A673 (cell line): ENCODE results near the gene CFAP46. TPM values are rescaled to one million over a fixed set of nuclear protein-coding genes. Genes with fewer than 3 reads are reported as not detected.

Source experiments
- BruUV-seq: library from RNA; stranded (reverse); fragments of 400-500 nt; replicated peaks from 2 replicates; lab custom pipeline; 2021; lab: Mats Ljungman, UMichigan
- CTCF ChIA-PET: fragments of 300-600 bp; sonication (Branson Sonifier 250); formaldehyde crosslinking; loops from one replicate; lab custom pipeline; 2022; ENCODE audit warnings: antibody characterized with exemption; lab: Charles Lee
- POLR2A ChIA-PET: fragments of 300-600 bp; sonication (Branson Sonifier 250); formaldehyde crosslinking; loops from one replicate; lab custom pipeline; 2022; ENCODE audit warnings: antibody characterized with exemption; ENCODE audit not compliant: low non-redundant PET; lab: Charles Lee
- DNase-seq: peaks from one replicate; pipeline ENCODE4 v3.0.0-alpha.2; 2015; ENCODE audit warnings: low spot score
- H3K27ac ChIP-seq: fragments of 200-600 bp; sonication (generic); 2 replicates; pipeline ENCODE4 v1.5.1; 2016; ENCODE audit warnings: mixed run types, low read depth, mild to moderate bottlenecking, mixed read lengths, antibody characterized with exemption, low read length; ENCODE audit not compliant: poor library complexity, severe bottlenecking
- H3K27me3 ChIP-seq: fragments of 200-600 bp; sonication (generic); replicated peaks from 2 replicates; pipeline ENCODE4 v1.6.1; 2017; ENCODE audit warnings: mixed run types, low read depth, mild to moderate bottlenecking, mixed read lengths, antibody characterized with exemption, low read length; ENCODE audit not compliant: insufficient read depth, poor library complexity
- H3K36me3 ChIP-seq: fragments of 200-600 bp; sonication (generic); 2 replicates; pipeline ENCODE4 v1.6.1; 2016; ENCODE audit warnings: mixed run types, mild to moderate bottlenecking, mixed read lengths, antibody characterized with exemption, low read length; ENCODE audit not compliant: insufficient read depth, poor library complexity, severe bottlenecking
- H3K4me1 ChIP-seq: fragments of 200-600 bp; sonication (generic); 2 replicates; pipeline ENCODE4 v1.6.1; 2017; ENCODE audit warnings: mixed run types, mild to moderate bottlenecking, mixed read lengths, antibody characterized with exemption, low read length; ENCODE audit not compliant: insufficient read depth, poor library complexity, severe bottlenecking
- H3K4me3 ChIP-seq: fragments of 200-600 bp; sonication (generic); 2 replicates; pipeline ENCODE4 v1.5.1; 2016; ENCODE audit warnings: low read depth, mixed run types, mild to moderate bottlenecking, mixed read lengths, low read length; ENCODE audit not compliant: poor library complexity, severe bottlenecking
- H3K9me3 ChIP-seq: fragments of 200-600 bp; sonication (generic); 2 replicates; pipeline ENCODE4 v1.6.1; 2016; ENCODE audit warnings: mixed run types, low read depth, mild to moderate bottlenecking, mixed read lengths, antibody characterized with exemption, low read length; ENCODE audit not compliant: poor library complexity, severe bottlenecking
- EZH2 ChIP-seq: fragments of 200-600 bp; sonication (generic); IDR thresholded peaks from 2 replicates; pipeline ENCODE4 v1.6.1; 2017; ENCODE audit warnings: borderline replicate concordance, low read depth, mild to moderate bottlenecking, mixed read lengths, antibody characterized with exemption, low read length; ENCODE audit not compliant: poor library complexity, severe bottlenecking
- intact Hi-C: fragments of 100-400 bp; cut with micrococcal nuclease; formaldehyde crosslinking; loops from one replicate; pipeline ENCODE4 v1.10.0; 2022; ENCODE audit not compliant: unreplicated experiment
- total RNA-seq: library from RNA; stranded (reverse); gene quantifications from 2 replicates; pipeline ENCODE4 v1.2.3, GENCODE V29; 2021
- TF ChIP-seq, protein P1 (sequence below): fragments of 300-800, 200-600 bp; sonication (generic); conservative IDR thresholded peaks from 2 replicates; pipeline ENCODE4 v1.5.1; 2017; ENCODE audit warnings: low read depth, mild to moderate bottlenecking, antibody characterized with exemption, low read length, moderate library complexity, mixed read lengths

The CFAP46 gene
- total RNA-seq, 1 experiment from 2014 or later = 1.9 TPM

DNA sequence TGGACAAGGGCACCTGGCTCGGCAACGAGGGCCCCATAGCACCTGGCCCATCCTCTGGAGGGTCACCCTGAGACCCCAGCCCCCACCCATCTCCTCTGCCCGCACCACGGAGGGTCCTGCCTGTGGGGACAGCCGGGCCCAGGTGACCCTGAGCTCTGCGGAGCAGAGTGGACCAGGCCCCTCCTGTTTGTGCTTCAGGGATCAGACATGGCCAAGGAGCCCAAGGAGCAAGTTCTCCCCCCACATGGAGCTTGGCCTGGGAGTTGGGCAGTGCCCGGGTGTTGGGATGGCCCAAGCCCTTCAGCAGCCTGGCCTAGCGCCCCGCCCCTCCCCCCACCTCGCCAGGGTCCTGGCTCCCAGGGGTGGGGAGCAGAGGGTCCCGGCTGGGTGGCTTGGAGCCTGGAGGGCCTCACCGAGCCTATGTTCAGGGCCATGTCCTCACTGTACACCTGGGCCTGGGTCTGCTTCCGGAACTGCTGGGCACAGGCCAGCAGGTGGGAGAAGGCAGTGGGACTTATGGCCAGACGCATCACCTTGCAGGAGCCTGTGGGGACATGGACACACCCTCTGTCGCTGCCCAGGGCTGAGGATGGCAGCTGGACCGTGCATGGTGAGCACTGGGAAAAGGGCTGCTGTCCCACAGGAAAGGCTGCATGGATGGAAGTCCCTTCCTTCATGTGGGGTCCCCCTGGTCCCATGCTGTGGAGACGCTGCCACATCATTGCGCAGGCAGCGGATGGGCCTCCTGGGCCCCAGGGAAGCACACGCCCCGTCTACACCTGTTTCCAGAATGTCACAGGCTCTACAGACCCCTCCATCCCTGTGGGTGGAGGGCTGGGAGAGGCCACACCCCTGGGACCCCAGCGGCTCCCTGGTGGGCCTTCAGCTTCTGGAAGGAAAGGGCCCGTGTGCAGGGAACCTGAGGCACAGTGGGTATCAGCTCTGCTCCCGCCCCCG, 107.2 kb downstream of the CFAP46 start:
- no peak for DNase-seq
- CTCF ChIA-PET = no interaction called here
- intact Hi-C loops = loop anchor here (10.0 kb wide), 2 partner anchors 180 to 290 kb away; no protein-coding TSS in a partner anchor

DNA sequence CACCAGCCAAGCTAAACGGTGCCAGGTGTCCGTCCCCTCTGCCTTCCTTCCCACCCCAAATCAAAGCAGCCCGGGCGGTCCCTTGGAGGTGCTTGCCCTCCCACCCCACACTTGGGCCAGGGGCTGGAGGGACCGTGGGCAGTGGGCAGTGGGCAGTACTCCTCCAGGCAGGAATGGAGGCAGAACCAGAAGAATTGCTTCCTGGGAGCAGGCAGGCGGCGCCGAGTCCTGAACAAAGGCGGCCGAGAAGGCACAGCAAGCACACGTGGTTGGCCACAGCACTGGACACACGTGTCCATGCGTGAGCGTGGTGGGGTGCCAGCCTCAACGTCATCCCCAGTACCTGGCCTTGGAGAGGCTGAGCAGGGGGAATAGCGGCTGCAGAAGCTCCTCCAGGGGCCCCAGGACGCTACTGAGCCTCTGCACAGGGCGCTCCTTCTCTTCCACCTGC, 108.0 kb downstream of the CFAP46 start:
- DNase-seq = no peak
- no peaks in the 10 kb centered on the region for H3K9me3 ChIP-seq
- TF ChIP-seq, protein P1, sequence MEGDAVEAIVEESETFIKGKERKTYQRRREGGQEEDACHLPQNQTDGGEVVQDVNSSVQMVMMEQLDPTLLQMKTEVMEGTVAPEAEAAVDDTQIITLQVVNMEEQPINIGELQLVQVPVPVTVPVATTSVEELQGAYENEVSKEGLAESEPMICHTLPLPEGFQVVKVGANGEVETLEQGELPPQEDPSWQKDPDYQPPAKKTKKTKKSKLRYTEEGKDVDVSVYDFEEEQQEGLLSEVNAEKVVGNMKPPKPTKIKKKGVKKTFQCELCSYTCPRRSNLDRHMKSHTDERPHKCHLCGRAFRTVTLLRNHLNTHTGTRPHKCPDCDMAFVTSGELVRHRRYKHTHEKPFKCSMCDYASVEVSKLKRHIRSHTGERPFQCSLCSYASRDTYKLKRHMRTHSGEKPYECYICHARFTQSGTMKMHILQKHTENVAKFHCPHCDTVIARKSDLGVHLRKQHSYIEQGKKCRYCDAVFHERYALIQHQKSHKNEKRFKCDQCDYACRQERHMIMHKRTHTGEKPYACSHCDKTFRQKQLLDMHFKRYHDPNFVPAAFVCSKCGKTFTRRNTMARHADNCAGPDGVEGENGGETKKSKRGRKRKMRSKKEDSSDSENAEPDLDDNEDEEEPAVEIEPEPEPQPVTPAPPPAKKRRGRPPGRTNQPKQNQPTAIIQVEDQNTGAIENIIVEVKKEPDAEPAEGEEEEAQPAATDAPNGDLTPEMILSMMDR = no peak
- TF ChIP-seq EZH2 = no peak
- H3K36me3 ChIP-seq = no peaks in the 10 kb centered on the region
- H3K4me1 ChIP-seq = no peaks in the 10 kb centered on the region
- no peak overlapping the region for H3K27ac ChIP-seq
- no TSS peak for BruUV-seq
- POLR2A ChIA-PET = no interaction called here
- peaks cover 59% of the 10 kb centered on the region for H3K27me3 ChIP-seq
- intact Hi-C loops = loop anchor here (10.0 kb wide), 2 partner anchors 180 to 290 kb away; no protein-coding TSS in a partner anchor
- H3K4me3 ChIP-seq = no peak overlapping the region
- CTCF ChIA-PET = no interaction called here

More for the DNA sequence above, 107.2 kb downstream of the CFAP46 start:
- no peaks in the 10 kb centered on the region for H3K4me1 ChIP-seq
- no peak overlapping the region for H3K27ac ChIP-seq
- no TSS peak for BruUV-seq
- POLR2A ChIA-PET = no interaction called here
- H3K9me3 ChIP-seq = no peaks in the 10 kb centered on the region
- H3K27me3 ChIP-seq = peaks cover 60% of the 10 kb centered on the region
- TF ChIP-seq EZH2 = no peak
- TF ChIP-seq, protein P1 = no peak
- no peaks in the 10 kb centered on the region for H3K36me3 ChIP-seq
- no peak overlapping the region for H3K4me3 ChIP-seq

DNA sequence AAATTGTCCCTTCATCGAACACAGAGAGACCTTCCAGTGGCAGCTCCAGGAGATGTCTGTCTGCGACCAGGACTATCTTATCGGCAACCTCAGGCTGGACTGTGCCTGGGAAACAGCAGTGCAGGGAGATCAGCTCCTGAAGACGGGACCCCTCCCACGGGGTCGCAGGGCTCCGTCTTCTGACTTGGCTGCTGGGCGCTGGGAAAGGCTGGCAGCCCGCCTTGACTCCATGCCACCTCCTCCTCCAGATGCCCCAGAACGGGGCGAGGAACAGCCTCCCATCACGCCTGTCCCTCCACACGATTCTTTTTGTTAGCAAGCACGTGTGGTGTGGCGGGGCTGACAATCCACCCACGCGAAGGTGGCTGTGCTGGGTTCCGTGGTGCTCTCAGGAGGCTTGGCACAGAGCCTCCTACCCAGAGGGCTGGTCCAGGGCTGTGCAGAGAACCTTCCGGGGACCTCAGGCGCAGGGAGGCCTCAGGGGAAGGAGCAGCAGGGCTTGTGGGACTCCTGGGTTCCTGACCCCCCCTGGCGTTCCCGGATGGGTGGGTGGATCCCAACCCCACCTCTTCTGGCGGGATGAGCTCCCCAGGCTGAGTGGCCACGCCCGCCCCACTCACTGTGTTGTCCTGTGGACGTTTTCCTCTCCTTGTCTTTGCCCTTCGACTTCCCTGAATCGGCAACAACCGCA, 108.8 kb downstream of the CFAP46 start:
- no TSS peak for BruUV-seq
- intact Hi-C loops = loop anchor here (10.0 kb wide), 2 partner anchors 179 to 291 kb away; no protein-coding TSS in a partner anchor
- TF ChIP-seq EZH2 = no peak
- TF ChIP-seq, protein P1 = no peak
- Histone ChIP-seq H3K27me3 (peaks cover 59% of the 10 kb centered on the region), H3K4me1 (no peaks in the 10 kb centered on the region), H3K9me3 (no peaks in the 10 kb centered on the region), H3K27ac (no peak overlapping the region), H3K36me3 (no peaks in the 10 kb centered on the region), H3K4me3 (no peak overlapping the region)
- ChIA-PET CTCF (no interaction called here), POLR2A (no interaction called here)
- DNase-seq = no peak
